Loucy (cell line): ENCODE results near the gene KSR1.
"Not testable (repeated sequence)": the region's sequence is repeated elsewhere in the genome, so short reads cannot be mapped to it uniquely, and the experiment has no call there.

Experiments used
- H2AFZ ChIP-seq: fragments of 200-600 bp; sonication (generic); 2 replicates; pipeline ENCODE4 v1.6.0; 2016; ENCODE audit warnings: antibody characterized with exemption, mild to moderate bottlenecking, low read length, moderate library complexity
- H3F3A ChIP-seq: fragments of 200-600 bp; 2 replicates; pipeline ENCODE4 v1.6.0; 2016; ENCODE audit warnings: antibody characterized with exemption, low read depth, mild to moderate bottlenecking
- H3K27me3 ChIP-seq: fragments of 200-600 bp; sonication (generic); 2 replicates; pipeline ENCODE4 v1.6.1; 2014; ENCODE audit warnings: low read length, mild to moderate bottlenecking; ENCODE audit not compliant: insufficient read depth, poor library complexity, severe bottlenecking
- H3K36me3 ChIP-seq: fragments of 200-600 bp; sonication (generic); 2 replicates; pipeline ENCODE4 v1.6.1; 2016; ENCODE audit warnings: low read length; ENCODE audit not compliant: insufficient read depth
- H3K4me1 ChIP-seq: fragments of 200-600 bp; sonication (generic); 2 replicates; pipeline ENCODE4 v1.5.1; 2014; ENCODE audit warnings: low read length, mild to moderate bottlenecking; ENCODE audit not compliant: insufficient read depth, poor library complexity, severe bottlenecking
- H3K4me2 ChIP-seq: fragments of 200-600 bp; sonication (generic); 2 replicates; pipeline ENCODE4 v1.6.0; 2014; ENCODE audit warnings: antibody characterized with exemption, low read length, low read depth, mild to moderate bottlenecking; ENCODE audit not compliant: poor library complexity, severe bottlenecking
- H3K4me3 ChIP-seq: fragments of 200-600 bp; sonication (generic); 2 replicates; pipeline ENCODE4 v1.5.1; 2014; ENCODE audit warnings: low read length, mild to moderate bottlenecking, mixed read lengths; ENCODE audit not compliant: poor library complexity, severe bottlenecking
- H3K79me2 ChIP-seq: fragments of 200-600 bp; sonication (generic); 2 replicates; pipeline ENCODE4 v1.6.1; 2014; ENCODE audit warnings: low read length; ENCODE audit not compliant: insufficient read depth
- H3K9ac ChIP-seq: fragments of 200-600 bp; sonication (generic); 2 replicates; pipeline ENCODE4 v1.6.0; 2014; ENCODE audit warnings: mild to moderate bottlenecking, low read depth, low read length, moderate library complexity; ENCODE audit not compliant: poor library complexity, severe bottlenecking
- H3K9me2 ChIP-seq: fragments of 200-600 bp; sonication (generic); replicated peaks from 2 replicates; pipeline ENCODE4 v1.6.1; 2016; ENCODE audit warnings: low read depth, low read length, mixed read lengths
- H3K9me3 ChIP-seq: fragments of 200-600 bp; sonication (generic); 2 replicates; pipeline ENCODE4 v1.6.1; 2014; ENCODE audit warnings: mild to moderate bottlenecking, antibody characterized with exemption, low read length, low read depth; ENCODE audit not compliant: insufficient read depth
- H4K20me1 ChIP-seq: fragments of 200-600 bp; sonication (generic); 2 replicates; pipeline ENCODE4 v1.6.0; 2014; ENCODE audit warnings: antibody characterized with exemption, low read length, mild to moderate bottlenecking; ENCODE audit not compliant: insufficient read depth, poor library complexity, severe bottlenecking
- EZH2phosphoT487 ChIP-seq: fragments of 200-600 bp; IDR thresholded peaks from 2 replicates; pipeline ENCODE4 v1.6.1; 2018; ENCODE audit warnings: antibody characterized with exemption, mild to moderate bottlenecking, moderate library complexity, borderline replicate concordance
- TF ChIP-seq, protein P1 (sequence below): fragments of 200-600 bp; sonication (generic); conservative IDR thresholded peaks from 2 replicates; pipeline ENCODE4 v1.5.1; 2014; ENCODE audit warnings: mild to moderate bottlenecking, antibody characterized with exemption, low read length

The KSR1 gene

GRCh38 chr17:27671591-27671910 is 215.3 kb downstream of the KSR1 start:
- no peak overlapping the region for H3K9ac ChIP-seq
- H3F3A ChIP-seq, result no peaks in the 10 kb centered on the region
- no peak overlapping the region for H2AFZ ChIP-seq
- no peaks in the 10 kb centered on the region for H3K9me2 ChIP-seq
- no peaks in the 10 kb centered on the region for H3K36me3 ChIP-seq
- no peaks in the 10 kb centered on the region for H3K27me3 ChIP-seq
- no peaks in the 10 kb centered on the region for H3K4me1 ChIP-seq
- no peaks in the 10 kb centered on the region for H3K79me2 ChIP-seq
- no peak overlapping the region for H3K4me2 ChIP-seq
- H3K4me3 ChIP-seq, result no peak overlapping the region
- TF ChIP-seq, protein P1, sequence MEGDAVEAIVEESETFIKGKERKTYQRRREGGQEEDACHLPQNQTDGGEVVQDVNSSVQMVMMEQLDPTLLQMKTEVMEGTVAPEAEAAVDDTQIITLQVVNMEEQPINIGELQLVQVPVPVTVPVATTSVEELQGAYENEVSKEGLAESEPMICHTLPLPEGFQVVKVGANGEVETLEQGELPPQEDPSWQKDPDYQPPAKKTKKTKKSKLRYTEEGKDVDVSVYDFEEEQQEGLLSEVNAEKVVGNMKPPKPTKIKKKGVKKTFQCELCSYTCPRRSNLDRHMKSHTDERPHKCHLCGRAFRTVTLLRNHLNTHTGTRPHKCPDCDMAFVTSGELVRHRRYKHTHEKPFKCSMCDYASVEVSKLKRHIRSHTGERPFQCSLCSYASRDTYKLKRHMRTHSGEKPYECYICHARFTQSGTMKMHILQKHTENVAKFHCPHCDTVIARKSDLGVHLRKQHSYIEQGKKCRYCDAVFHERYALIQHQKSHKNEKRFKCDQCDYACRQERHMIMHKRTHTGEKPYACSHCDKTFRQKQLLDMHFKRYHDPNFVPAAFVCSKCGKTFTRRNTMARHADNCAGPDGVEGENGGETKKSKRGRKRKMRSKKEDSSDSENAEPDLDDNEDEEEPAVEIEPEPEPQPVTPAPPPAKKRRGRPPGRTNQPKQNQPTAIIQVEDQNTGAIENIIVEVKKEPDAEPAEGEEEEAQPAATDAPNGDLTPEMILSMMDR, result no peak
- no peak for TF ChIP-seq EZH2phosphoT487
- H4K20me1 ChIP-seq, result no peaks in the 10 kb centered on the region
- H3K9me3 ChIP-seq, result no peaks in the 10 kb centered on the region

GRCh38 chr17:27671977-27672480 is 215.8 kb downstream of the KSR1 start:
- not testable (repeated sequence) for H3K4me3 ChIP-seq, H3K4me2 ChIP-seq, H3K9ac ChIP-seq, H2AFZ ChIP-seq, H4K20me1 ChIP-seq, H3K4me1 ChIP-seq, H3K27me3 ChIP-seq, H3K9me2 ChIP-seq, H3K9me3 ChIP-seq, H3F3A ChIP-seq, H3K79me2 ChIP-seq, H3K36me3 ChIP-seq

GRCh38 chr17:27674335-27674734 is 218.1 kb downstream of the KSR1 start:
- Histone ChIP-seq H3K4me2 (no peak overlapping the region), H4K20me1 (no peaks in the 10 kb centered on the region), H3K4me1 (no peaks in the 10 kb centered on the region), H3K27me3 (no peaks in the 10 kb centered on the region), H2AFZ (no peak overlapping the region), H3K4me3 (no peak overlapping the region), H3F3A (no peaks in the 10 kb centered on the region), H3K9ac (no peak overlapping the region), H3K79me2 (no peaks in the 10 kb centered on the region), H3K9me2 (no peaks in the 10 kb centered on the region), H3K9me3 (no peaks in the 10 kb centered on the region), H3K36me3 (no peaks in the 10 kb centered on the region)
- TF ChIP-seq, protein P1, result no peak
- TF ChIP-seq EZH2phosphoT487, result no peak
